HG03097 (cell line): ENCODE data around the gene ZIC3.

Experiments
- ATAC-seq: cut with Tn5 transposase; IDR thresholded peaks from one replicate; pipeline ENCODE4 v1.9.1; 2021; ENCODE audit not compliant: unreplicated experiment, low FRiP score

ZIC3 gene

GRCh38 chrX:137573324-137574101 lies 7.6 kb downstream of the ZIC3 start:
- no peak for ATAC-seq

- no peak for ATAC-seq
Measured at GRCh38 chrX:137574102-137574783, 8.3 kb downstream of the ZIC3 start.

GRCh38 chrX:137574784-137575293 lies 8.9 kb downstream of the ZIC3 start:
- no peak for ATAC-seq

- no peak for ATAC-seq
Measured at GRCh38 chrX:137575596-137576255, 9.8 kb downstream of the ZIC3 start.

GRCh38 chrX:137587151-137587550 lies 21.2 kb downstream of the ZIC3 start:
- no peak for ATAC-seq

- no peak for ATAC-seq
Measured at GRCh38 chrX:137600769-137601168, 34.8 kb downstream of the ZIC3 start.
